WTC11 (cell line): ENCODE results near the gene STIM2. TPM values are rescaled to one million over a fixed set of nuclear protein-coding genes. Genes with fewer than 3 reads are reported as not detected.
"Not testable (repeated sequence)": the region's sequence is repeated elsewhere in the genome, so short reads cannot be mapped to it uniquely, and the experiment has no call there.

Experiments
- ATAC-seq: fragments of 200-7000 bp; cut with Tn5 transposase; 2 replicates; pipeline ENCODE4 v1.10.0; 2021; ENCODE audit warnings: mild to moderate bottlenecking, moderate library complexity
- CTCF ChIA-PET: fragments of 300-600 bp; sonication (Branson Sonifier 250); formaldehyde crosslinking; loops from one replicate; lab custom pipeline; 2021; ENCODE audit warnings: antibody characterized with exemption; lab: Charles Lee
- POLR2A ChIA-PET: fragments of 350-600 bp; sonication (Branson Sonifier 250); formaldehyde crosslinking; loops from one replicate; lab custom pipeline; 2021; ENCODE audit warnings: antibody characterized with exemption; lab: Charles Lee
- DNase-seq: peaks from one replicate; pipeline ENCODE4 v3.0.0; 2021; ENCODE audit warnings: low spot score
- H3K27ac Mint-ChIP-seq: 2 replicates; pipeline ENCODE4 v1.8.0; 2021; ENCODE audit warnings: mixed read lengths
- H3K27me3 Mint-ChIP-seq: 2 replicates; pipeline ENCODE4 v1.8.0; 2021; ENCODE audit warnings: low read depth, mild to moderate bottlenecking, moderate library complexity, mixed read lengths
- H3K36me3 Mint-ChIP-seq: 2 replicates; pipeline ENCODE4 v1.8.0; 2021; ENCODE audit warnings: mixed read lengths
- H3K4me1 Mint-ChIP-seq: 2 replicates; pipeline ENCODE4 v1.8.0; 2022; ENCODE audit warnings: mixed read lengths
- H3K4me3 Mint-ChIP-seq: 2 replicates; pipeline ENCODE4 v1.8.0; 2021; ENCODE audit warnings: mild to moderate bottlenecking, moderate library complexity, mixed read lengths
- H3K9me3 Mint-ChIP-seq: 2 replicates; pipeline ENCODE4 v1.8.0; 2021; ENCODE audit warnings: mixed read lengths
- ELF4 ChIP-seq: sonication (generic); formaldehyde crosslinking; IDR thresholded peaks from 2 replicates; pipeline ENCODE4 v1.8.1; 2022; ENCODE audit warnings: low read depth, mild to moderate bottlenecking, moderate library complexity, missing genetic modification reagents
- EMX1 ChIP-seq: fragments of 250-450 bp; sonication (Bioruptor Pico); IDR thresholded peaks from 2 replicates; pipeline ENCODE4 v1.8.0; 2021; ENCODE audit warnings: mild to moderate bottlenecking
- ETV6 ChIP-seq: sonication (generic); formaldehyde crosslinking; IDR thresholded peaks from 2 replicates; pipeline ENCODE4 v1.8.1; 2022; ENCODE audit warnings: mild to moderate bottlenecking, missing genetic modification reagents
- GTF2I ChIP-seq: fragments of 250-450 bp; sonication (Bioruptor Pico); conservative IDR thresholded peaks from 2 replicates; pipeline ENCODE4 v1.4.0; 2021; ENCODE audit warnings: mild to moderate bottlenecking
- HMGA2 ChIP-seq: fragments of 250-450 bp; sonication (Bioruptor Pico); IDR thresholded peaks from 2 replicates; pipeline ENCODE4 v1.4.0; 2021; ENCODE audit warnings: mild to moderate bottlenecking, moderate library complexity
- NFATC4 ChIP-seq: fragments of 250-450 bp; sonication (Bioruptor Pico); IDR thresholded peaks from 2 replicates; pipeline ENCODE4 v1.9.0; 2021; ENCODE audit warnings: mild to moderate bottlenecking
- NFYB ChIP-seq: sonication (generic); formaldehyde crosslinking; conservative IDR thresholded peaks from 2 replicates; pipeline ENCODE4 v1.8.0; 2022; ENCODE audit warnings: low read depth, missing genetic modification reagents
- SOX15 ChIP-seq: fragments of 250-450 bp; sonication (Bioruptor Pico); IDR thresholded peaks from 2 replicates; pipeline ENCODE4 v1.9.0; 2021; ENCODE audit warnings: mild to moderate bottlenecking
- SP1 ChIP-seq: sonication (generic); formaldehyde crosslinking; conservative IDR thresholded peaks from 2 replicates; pipeline ENCODE4 v1.8.1; 2022; ENCODE audit warnings: missing genetic modification reagents
- TCF7 ChIP-seq: sonication (generic); formaldehyde crosslinking; IDR thresholded peaks from 2 replicates; pipeline ENCODE4 v1.8.0; 2022; ENCODE audit warnings: mild to moderate bottlenecking, low read depth, missing genetic modification reagents, moderate library complexity
- TEAD4 ChIP-seq: sonication (generic); formaldehyde crosslinking; IDR thresholded peaks from 2 replicates; pipeline ENCODE4 v1.8.0; 2022; ENCODE audit warnings: mild to moderate bottlenecking, missing genetic modification reagents
- ZNF232 ChIP-seq: sonication (generic); formaldehyde crosslinking; IDR thresholded peaks from 2 replicates; pipeline ENCODE4 v1.8.0; 2022; ENCODE audit warnings: mild to moderate bottlenecking, missing genetic modification reagents
- ZNF263 ChIP-seq: sonication (generic); formaldehyde crosslinking; IDR thresholded peaks from 2 replicates; pipeline ENCODE4 v1.8.1; 2022; ENCODE audit warnings: low read depth, mild to moderate bottlenecking, moderate library complexity, missing genetic modification reagents
- ZNF423 ChIP-seq: fragments of 250-450 bp; sonication (Bioruptor Pico); IDR thresholded peaks from 2 replicates; pipeline ENCODE4 v2.1.2; 2022; ENCODE audit warnings: mild to moderate bottlenecking, moderate library complexity
- ZNF671 ChIP-seq: fragments of 250-450 bp; sonication (Bioruptor Pico); IDR thresholded peaks from 2 replicates; pipeline ENCODE4 v1.8.0; 2021; ENCODE audit warnings: mild to moderate bottlenecking
- total RNA-seq: library from RNA; stranded (reverse); gene quantifications from 3 replicates; pipeline ENCODE4 v1.2.3, GENCODE V29; 2021
- TF ChIP-seq, protein P1 (sequence below): sonication (generic); formaldehyde crosslinking; IDR thresholded peaks from 2 replicates; pipeline ENCODE4 v1.8.1; 2022; ENCODE audit warnings: low read depth, mild to moderate bottlenecking, moderate library complexity, missing genetic modification reagents, borderline replicate concordance
- TF ChIP-seq, protein P2 (sequence below): sonication (generic); formaldehyde crosslinking; IDR thresholded peaks from 2 replicates; pipeline ENCODE4 v1.8.0; 2022; ENCODE audit warnings: mild to moderate bottlenecking, missing genetic modification reagents
- TF ChIP-seq, protein P3 (sequence below): sonication (generic); formaldehyde crosslinking; IDR thresholded peaks from 2 replicates; pipeline ENCODE4 v1.8.0; 2023; ENCODE audit warnings: missing genetic modification reagents
- TF ChIP-seq, protein P4 (sequence below): sonication (generic); formaldehyde crosslinking; IDR thresholded peaks from 2 replicates; pipeline ENCODE4 v1.8.1; 2023; ENCODE audit warnings: mild to moderate bottlenecking, moderate library complexity, missing genetic modification reagents
- TF ChIP-seq, protein P5 (sequence below): fragments of 250-450 bp; sonication (Bioruptor Pico); IDR thresholded peaks from 2 replicates; pipeline ENCODE4 v1.9.0; 2021; ENCODE audit warnings: moderate library complexity, mild to moderate bottlenecking, inconsistent platforms, borderline replicate concordance
- TF ChIP-seq, protein P6 (sequence below): sonication (generic); formaldehyde crosslinking; IDR thresholded peaks from 2 replicates; pipeline ENCODE4 v1.8.1; 2023; ENCODE audit warnings: mild to moderate bottlenecking, missing genetic modification reagents, borderline replicate concordance

STIM2 gene
- total RNA-seq, 1 experiment from 2014 or later: 22.4 TPM

DNA sequence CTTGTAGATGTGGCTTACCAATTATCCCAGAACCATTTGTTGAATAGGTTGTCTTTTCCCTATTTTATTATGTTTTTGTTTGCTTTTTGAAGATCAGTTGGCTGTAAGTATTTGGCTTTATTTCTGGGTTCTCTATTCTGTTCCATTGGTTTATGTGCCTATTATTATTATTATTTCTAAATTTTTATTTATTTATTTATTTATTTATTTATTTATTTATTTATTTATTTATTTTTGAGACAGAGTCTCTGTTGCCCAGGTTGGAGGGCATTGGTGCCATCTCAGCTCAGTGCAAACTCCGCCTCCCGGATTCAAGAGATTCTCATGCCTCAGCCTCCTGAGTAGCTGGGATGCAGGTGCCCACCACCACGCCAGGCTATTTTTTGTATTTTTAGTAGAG, 174.5 kb downstream of the STIM2 start:
- H3K36me3 Mint-ChIP-seq, POLR2A ChIA-PET, H3K4me3 Mint-ChIP-seq, ATAC-seq, H3K27ac Mint-ChIP-seq, CTCF ChIA-PET, H3K27me3 Mint-ChIP-seq, DNase-seq, H3K4me1 Mint-ChIP-seq: not testable (repeated sequence)
- TF ChIP-seq HMGA2 (CRISPR knock-in tag): peak; percentile 29; the same call in 1 of the 2 replicates
- H3K9me3 Mint-ChIP-seq: peaks cover 21% of the 10 kb centered on the region

DNA sequence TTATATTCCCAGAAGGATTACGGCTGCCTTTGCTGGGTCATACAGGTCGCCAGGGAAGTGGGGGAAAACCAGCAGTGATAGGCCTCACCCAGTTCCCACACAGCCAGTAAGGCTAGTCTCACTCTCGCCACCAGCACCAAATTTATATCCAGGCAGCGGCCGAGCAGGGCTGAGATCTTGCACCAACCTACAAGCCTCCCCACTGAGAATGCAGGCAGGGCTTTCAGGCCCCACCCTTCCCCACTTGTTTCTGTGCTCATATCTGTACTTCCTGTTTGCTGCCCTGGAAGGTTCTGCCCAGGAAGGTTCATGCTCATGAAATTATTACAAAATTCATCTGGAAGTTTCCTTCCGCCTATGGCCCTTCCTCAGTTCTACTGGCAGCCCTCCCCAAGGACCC, 179.7 kb downstream of the STIM2 start:
- H3K36me3 Mint-ChIP-seq: no peaks in the 10 kb centered on the region
- H3K27ac Mint-ChIP-seq: no peak overlapping the region
- ChIA-PET POLR2A (interaction anchor here (0.5 kb wide), 1 partner anchor 180 kb away, joined by 5 read pairs; the partner anchor contains the start of gene STIM2), CTCF (no interaction called here)
- no peak overlapping the region for H3K4me3 Mint-ChIP-seq
- no peaks in the 10 kb centered on the region for H3K4me1 Mint-ChIP-seq
- H3K9me3 Mint-ChIP-seq: peaks cover 32% of the 10 kb centered on the region
- H3K27me3 Mint-ChIP-seq: no peaks in the 10 kb centered on the region
- no peak for DNase-seq
- no peak for TF ChIP-seq NFYB (CRISPR knock-in tag)
- no peak for TF ChIP-seq SOX15 (CRISPR knock-in tag)
- TF ChIP-seq ZNF232: no peak
- TF ChIP-seq, protein P1, sequence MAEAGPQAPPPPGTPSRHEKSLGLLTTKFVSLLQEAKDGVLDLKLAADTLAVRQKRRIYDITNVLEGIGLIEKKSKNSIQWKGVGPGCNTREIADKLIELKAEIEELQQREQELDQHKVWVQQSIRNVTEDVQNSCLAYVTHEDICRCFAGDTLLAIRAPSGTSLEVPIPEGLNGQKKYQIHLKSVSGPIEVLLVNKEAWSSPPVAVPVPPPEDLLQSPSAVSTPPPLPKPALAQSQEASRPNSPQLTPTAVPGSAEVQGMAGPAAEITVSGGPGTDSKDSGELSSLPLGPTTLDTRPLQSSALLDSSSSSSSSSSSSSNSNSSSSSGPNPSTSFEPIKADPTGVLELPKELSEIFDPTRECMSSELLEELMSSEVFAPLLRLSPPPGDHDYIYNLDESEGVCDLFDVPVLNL (CRISPR knock-in tag): no peak
- TF ChIP-seq NFATC4 (CRISPR knock-in tag): no peak
- TF ChIP-seq TEAD4 (CRISPR knock-in tag): no peak
- TF ChIP-seq, protein P2, sequence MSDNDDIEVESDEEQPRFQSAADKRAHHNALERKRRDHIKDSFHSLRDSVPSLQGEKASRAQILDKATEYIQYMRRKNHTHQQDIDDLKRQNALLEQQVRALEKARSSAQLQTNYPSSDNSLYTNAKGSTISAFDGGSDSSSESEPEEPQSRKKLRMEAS (CRISPR knock-in tag): no peak
- TF ChIP-seq, protein P3, sequence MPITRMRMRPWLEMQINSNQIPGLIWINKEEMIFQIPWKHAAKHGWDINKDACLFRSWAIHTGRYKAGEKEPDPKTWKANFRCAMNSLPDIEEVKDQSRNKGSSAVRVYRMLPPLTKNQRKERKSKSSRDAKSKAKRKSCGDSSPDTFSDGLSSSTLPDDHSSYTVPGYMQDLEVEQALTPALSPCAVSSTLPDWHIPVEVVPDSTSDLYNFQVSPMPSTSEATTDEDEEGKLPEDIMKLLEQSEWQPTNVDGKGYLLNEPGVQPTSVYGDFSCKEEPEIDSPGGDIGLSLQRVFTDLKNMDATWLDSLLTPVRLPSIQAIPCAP: no peak
- TF ChIP-seq, protein P4, sequence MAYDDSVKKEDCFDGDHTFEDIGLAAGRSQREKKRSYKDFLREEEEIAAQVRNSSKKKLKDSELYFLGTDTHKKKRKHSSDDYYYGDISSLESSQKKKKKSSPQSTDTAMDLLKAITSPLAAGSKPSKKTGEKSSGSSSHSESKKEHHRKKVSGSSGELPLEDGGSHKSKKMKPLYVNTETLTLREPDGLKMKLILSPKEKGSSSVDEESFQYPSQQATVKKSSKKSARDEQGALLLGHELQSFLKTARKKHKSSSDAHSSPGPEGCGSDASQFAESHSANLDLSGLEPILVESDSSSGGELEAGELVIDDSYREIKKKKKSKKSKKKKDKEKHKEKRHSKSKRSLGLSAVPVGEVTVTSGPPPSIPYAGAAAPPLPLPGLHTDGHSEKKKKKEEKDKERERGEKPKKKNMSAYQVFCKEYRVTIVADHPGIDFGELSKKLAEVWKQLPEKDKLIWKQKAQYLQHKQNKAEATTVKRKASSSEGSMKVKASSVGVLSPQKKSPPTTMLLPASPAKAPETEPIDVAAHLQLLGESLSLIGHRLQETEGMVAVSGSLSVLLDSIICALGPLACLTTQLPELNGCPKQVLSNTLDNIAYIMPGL (CRISPR knock-in tag): no peak
- TF ChIP-seq, protein P5, sequence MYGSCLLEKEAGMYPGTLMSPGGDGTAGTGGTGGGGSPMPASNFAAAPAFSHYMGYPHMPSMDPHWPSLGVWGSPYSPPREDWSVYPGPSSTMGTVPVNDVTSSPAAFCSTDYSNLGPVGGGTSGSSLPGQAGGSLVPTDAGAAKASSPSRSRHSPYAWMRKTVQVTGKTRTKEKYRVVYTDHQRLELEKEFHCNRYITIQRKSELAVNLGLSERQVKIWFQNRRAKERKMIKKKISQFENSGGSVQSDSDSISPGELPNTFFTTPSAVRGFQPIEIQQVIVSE (CRISPR knock-in tag): no peak
- no peak for TF ChIP-seq GTF2I
- no peak for TF ChIP-seq ETV6
- no peak for TF ChIP-seq ZNF671
- TF ChIP-seq SP1 (CRISPR knock-in tag): no peak
- no peak for TF ChIP-seq EMX1 (CRISPR knock-in tag)
- ATAC-seq: no peak

DNA sequence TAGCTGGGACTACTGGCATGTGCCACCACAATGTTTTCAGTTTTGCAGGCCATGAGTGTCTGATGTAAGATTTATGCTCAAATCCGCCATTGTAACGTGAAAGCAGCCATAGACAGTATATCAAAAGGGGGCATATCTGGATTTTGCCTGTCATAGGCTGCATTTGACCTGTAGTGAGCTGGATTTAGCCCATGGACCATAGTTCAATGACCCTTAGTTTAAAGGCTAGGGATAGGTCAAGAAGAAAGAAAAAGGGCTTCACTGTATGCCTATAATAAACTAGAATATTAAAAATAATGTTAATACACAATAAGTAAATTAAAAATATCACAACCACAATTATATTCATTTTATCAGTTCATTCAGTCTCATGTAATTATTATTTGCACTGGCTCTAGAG, 181.8 kb downstream of the STIM2 start:
- no peaks in the 10 kb centered on the region for H3K4me1 Mint-ChIP-seq
- no peaks in the 10 kb centered on the region for H3K36me3 Mint-ChIP-seq
- peaks cover 17% of the 10 kb centered on the region for H3K9me3 Mint-ChIP-seq
- POLR2A ChIA-PET: no interaction called here
- no peak overlapping the region for H3K4me3 Mint-ChIP-seq
- H3K27me3 Mint-ChIP-seq: no peaks in the 10 kb centered on the region
- H3K27ac Mint-ChIP-seq: no peak overlapping the region
- ATAC-seq (no peak), DNase-seq (no peak)
- CTCF ChIA-PET: no interaction called here
- TF ChIP-seq, protein P3: no peak
- TF ChIP-seq NFYB (CRISPR knock-in tag): no peak
- no peak for TF ChIP-seq ZNF423 (CRISPR knock-in tag)
- TF ChIP-seq ELF4 (CRISPR knock-in tag): no peak
- no peak for TF ChIP-seq SP1 (CRISPR knock-in tag)
- TF ChIP-seq, protein P6, sequence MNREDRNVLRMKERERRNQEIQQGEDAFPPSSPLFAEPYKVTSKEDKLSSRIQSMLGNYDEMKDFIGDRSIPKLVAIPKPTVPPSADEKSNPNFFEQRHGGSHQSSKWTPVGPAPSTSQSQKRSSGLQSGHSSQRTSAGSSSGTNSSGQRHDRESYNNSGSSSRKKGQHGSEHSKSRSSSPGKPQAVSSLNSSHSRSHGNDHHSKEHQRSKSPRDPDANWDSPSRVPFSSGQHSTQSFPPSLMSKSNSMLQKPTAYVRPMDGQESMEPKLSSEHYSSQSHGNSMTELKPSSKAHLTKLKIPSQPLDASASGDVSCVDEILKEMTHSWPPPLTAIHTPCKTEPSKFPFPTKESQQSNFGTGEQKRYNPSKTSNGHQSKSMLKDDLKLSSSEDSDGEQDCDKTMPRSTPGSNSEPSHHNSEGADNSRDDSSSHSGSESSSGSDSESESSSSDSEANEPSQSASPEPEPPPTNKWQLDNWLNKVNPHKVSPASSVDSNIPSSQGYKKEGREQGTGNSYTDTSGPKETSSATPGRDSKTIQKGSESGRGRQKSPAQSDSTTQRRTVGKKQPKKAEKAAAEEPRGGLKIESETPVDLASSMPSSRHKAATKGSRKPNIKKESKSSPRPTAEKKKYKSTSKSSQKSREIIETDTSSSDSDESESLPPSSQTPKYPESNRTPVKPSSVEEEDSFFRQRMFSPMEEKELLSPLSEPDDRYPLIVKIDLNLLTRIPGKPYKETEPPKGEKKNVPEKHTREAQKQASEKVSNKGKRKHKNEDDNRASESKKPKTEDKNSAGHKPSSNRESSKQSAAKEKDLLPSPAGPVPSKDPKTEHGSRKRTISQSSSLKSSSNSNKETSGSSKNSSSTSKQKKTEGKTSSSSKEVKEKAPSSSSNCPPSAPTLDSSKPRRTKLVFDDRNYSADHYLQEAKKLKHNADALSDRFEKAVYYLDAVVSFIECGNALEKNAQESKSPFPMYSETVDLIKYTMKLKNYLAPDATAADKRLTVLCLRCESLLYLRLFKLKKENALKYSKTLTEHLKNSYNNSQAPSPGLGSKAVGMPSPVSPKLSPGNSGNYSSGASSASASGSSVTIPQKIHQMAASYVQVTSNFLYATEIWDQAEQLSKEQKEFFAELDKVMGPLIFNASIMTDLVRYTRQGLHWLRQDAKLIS: no peak
- TF ChIP-seq ZNF263 (CRISPR knock-in tag): no peak
- no peak for TF ChIP-seq TCF7 (CRISPR knock-in tag)
- no peak for TF ChIP-seq NFATC4 (CRISPR knock-in tag)
